Neural cell (in vitro differentiated cells): ENCODE results near the gene PSPH.

Experiments used
- EP300 ChIP-seq: fragments of 450-650 bp; conservative IDR thresholded peaks from 2 replicates; pipeline ENCODE4 v1.6.1; 2014; ENCODE audit warnings: antibody characterized with exemption, mild to moderate bottlenecking, moderate library complexity; ENCODE audit not compliant: poor library complexity, severe bottlenecking
- EZH2 ChIP-seq: fragments of 200-600, 300-800 bp; shearing (Covaris generic), sonication (generic); IDR thresholded peaks from 2 replicates; pipeline ENCODE4 v1.6.1; 2014; ENCODE audit warnings: antibody characterized with exemption, low read length, borderline replicate concordance, mild to moderate bottlenecking; ENCODE audit not compliant: insufficient read depth, poor library complexity, severe bottlenecking
- MXI1 ChIP-seq: fragments of 450-650 bp; conservative IDR thresholded peaks from 2 replicates; pipeline ENCODE4 v1.6.1; 2014; ENCODE audit warnings: antibody characterized with exemption, mild to moderate bottlenecking; ENCODE audit not compliant: poor library complexity, severe bottlenecking
- POLR2AphosphoS5 ChIP-seq: IDR thresholded peaks from 2 replicates; pipeline ENCODE4 v1.6.1; 2012
- RAD21 ChIP-seq: fragments of 450-650 bp; conservative IDR thresholded peaks from 2 replicates; pipeline ENCODE4 v1.6.1; 2014; ENCODE audit warnings: antibody characterized with exemption, mild to moderate bottlenecking, moderate library complexity
- SMC3 ChIP-seq: fragments of 450-650 bp; conservative IDR thresholded peaks from 2 replicates; pipeline ENCODE4 v1.6.1; 2014; ENCODE audit warnings: antibody characterized with exemption, mild to moderate bottlenecking, moderate library complexity; ENCODE audit not compliant: poor library complexity
- TAF1 ChIP-seq: IDR thresholded peaks from 2 replicates; pipeline ENCODE4 v1.6.1; 2012; ENCODE audit warnings: low read depth
- TF ChIP-seq, protein P1 (sequence below): fragments of 450-650 bp; IDR thresholded peaks from 2 replicates; pipeline ENCODE4 v1.5.1; 2014; ENCODE audit warnings: antibody characterized with exemption, mild to moderate bottlenecking, moderate library complexity; ENCODE audit not compliant: poor library complexity, severe bottlenecking
- TF ChIP-seq, protein P2 (sequence below): IDR thresholded peaks from 2 replicates; pipeline ENCODE4 v1.6.1; 2012; ENCODE audit warnings: borderline replicate concordance

DNA sequence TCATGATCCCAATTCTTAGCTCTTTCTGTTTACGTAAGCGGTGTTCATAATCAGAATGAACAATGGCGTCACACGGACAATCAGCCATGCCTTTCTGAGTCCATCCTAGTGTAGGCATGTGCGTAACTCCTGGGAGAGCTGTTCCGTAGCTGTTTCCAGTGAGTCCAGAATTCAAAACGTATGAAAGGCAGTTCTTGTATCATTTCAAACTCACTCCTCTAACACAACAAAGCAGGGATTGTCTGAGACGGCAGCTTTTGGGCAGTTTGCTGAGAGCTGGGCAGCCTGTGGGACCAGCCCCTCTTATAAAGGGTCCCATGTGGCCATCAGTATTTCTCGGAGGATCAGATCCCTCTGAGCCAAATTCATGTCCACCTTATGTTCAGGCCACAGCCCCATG, 43.4 kb downstream of the PSPH start:
- TF ChIP-seq, protein P1, sequence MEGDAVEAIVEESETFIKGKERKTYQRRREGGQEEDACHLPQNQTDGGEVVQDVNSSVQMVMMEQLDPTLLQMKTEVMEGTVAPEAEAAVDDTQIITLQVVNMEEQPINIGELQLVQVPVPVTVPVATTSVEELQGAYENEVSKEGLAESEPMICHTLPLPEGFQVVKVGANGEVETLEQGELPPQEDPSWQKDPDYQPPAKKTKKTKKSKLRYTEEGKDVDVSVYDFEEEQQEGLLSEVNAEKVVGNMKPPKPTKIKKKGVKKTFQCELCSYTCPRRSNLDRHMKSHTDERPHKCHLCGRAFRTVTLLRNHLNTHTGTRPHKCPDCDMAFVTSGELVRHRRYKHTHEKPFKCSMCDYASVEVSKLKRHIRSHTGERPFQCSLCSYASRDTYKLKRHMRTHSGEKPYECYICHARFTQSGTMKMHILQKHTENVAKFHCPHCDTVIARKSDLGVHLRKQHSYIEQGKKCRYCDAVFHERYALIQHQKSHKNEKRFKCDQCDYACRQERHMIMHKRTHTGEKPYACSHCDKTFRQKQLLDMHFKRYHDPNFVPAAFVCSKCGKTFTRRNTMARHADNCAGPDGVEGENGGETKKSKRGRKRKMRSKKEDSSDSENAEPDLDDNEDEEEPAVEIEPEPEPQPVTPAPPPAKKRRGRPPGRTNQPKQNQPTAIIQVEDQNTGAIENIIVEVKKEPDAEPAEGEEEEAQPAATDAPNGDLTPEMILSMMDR, result no peak
- TF ChIP-seq TAF1 (no peak), EZH2 (no peak), RAD21 (no peak), EP300 (no peak), POLR2AphosphoS5 (no peak), MXI1 (no peak), SMC3 (no peak)
- TF ChIP-seq, protein P2, sequence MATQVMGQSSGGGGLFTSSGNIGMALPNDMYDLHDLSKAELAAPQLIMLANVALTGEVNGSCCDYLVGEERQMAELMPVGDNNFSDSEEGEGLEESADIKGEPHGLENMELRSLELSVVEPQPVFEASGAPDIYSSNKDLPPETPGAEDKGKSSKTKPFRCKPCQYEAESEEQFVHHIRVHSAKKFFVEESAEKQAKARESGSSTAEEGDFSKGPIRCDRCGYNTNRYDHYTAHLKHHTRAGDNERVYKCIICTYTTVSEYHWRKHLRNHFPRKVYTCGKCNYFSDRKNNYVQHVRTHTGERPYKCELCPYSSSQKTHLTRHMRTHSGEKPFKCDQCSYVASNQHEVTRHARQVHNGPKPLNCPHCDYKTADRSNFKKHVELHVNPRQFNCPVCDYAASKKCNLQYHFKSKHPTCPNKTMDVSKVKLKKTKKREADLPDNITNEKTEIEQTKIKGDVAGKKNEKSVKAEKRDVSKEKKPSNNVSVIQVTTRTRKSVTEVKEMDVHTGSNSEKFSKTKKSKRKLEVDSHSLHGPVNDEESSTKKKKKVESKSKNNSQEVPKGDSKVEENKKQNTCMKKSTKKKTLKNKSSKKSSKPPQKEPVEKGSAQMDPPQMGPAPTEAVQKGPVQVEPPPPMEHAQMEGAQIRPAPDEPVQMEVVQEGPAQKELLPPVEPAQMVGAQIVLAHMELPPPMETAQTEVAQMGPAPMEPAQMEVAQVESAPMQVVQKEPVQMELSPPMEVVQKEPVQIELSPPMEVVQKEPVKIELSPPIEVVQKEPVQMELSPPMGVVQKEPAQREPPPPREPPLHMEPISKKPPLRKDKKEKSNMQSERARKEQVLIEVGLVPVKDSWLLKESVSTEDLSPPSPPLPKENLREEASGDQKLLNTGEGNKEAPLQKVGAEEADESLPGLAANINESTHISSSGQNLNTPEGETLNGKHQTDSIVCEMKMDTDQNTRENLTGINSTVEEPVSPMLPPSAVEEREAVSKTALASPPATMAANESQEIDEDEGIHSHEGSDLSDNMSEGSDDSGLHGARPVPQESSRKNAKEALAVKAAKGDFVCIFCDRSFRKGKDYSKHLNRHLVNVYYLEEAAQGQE, result no peak
